Rectal smooth muscle tissue (tissue), 1 donor: ENCODE measurements around the gene NR5A1.

ENCODE experiments used
- H3K27ac ChIP-seq: one replicate; pipeline ENCODE4 v1.7.0; 2013; ENCODE audit warnings: low read depth, low read length, inconsistent platforms
- H3K27me3 ChIP-seq: one replicate; pipeline ENCODE4 v1.7.0; 2013; ENCODE audit warnings: low read length; ENCODE audit not compliant: control insufficient read depth, insufficient read depth
- H3K36me3 ChIP-seq: one replicate; pipeline ENCODE4 v1.7.0; 2013; ENCODE audit warnings: low read length; ENCODE audit not compliant: control insufficient read depth, insufficient read depth
- H3K4me1 ChIP-seq: one replicate; pipeline ENCODE4 v1.7.0; 2013; ENCODE audit warnings: low read length; ENCODE audit not compliant: control insufficient read depth, insufficient read depth
- H3K4me3 ChIP-seq: one replicate; pipeline ENCODE4 v1.7.0; 2013; ENCODE audit warnings: low read length
- H3K9ac ChIP-seq: one replicate; pipeline ENCODE4 v1.7.0; 2013; ENCODE audit warnings: low read length

Gene NR5A1

DNA sequence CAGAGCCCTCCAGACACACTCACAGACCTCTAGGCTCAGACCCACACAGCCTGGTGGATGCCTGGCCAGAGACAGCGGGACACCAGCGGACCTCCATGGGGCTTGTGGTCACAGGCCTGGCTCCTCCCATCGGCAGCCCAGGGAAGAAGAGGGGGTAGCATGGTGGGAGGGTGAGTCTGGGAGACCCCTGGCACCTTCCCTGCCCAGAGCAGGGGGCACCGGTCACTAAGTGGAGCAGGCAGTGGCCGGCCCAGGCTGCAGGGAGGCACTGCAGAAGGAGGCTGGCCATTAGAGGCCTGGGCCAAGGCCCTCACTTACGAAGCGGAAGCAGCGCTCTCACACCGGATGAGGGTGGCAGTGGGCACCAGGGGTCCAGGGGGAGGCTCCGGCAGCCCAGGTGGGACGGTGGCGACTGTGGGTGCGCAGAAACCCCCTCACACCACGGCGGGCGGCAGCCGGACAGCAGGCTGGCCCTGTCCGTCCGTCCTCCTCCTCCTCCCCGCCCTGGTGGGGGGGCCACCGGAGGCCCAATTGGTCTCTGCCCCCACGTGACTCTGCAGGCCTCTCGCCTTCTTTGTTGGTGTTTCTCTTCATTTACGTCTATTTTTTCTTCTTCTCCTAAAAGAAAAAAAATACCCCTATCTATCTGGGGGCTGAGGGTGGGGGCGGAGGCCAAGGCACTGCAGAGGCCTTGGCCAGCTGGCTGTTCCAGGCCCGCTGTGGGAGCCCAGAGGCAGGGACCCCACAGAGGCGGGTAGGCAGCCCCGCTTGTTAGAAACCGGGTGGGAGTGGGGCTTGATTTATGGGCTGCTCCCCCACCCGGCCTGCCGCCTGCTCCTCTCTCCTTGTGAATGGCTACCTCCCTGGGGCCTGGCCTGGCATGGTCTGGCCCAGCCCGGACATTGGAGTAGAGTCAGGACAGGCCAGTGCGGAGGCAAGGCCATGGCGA is at the start of gene NR5A1:
NR5A1 (minus strand) TSS at position 469 of the 949 bp plus-strand sequence. CDS start 4,004 bp downstream, outside the sequence.
- no peaks in the 10 kb centered on the region for H3K36me3 ChIP-seq
- H3K27ac ChIP-seq, result no peak within 1 kb of the TSS
- H3K4me1 ChIP-seq, result no peaks in the 10 kb centered on the region
- no peak within 1 kb of the TSS for H3K9ac ChIP-seq
- peaks cover 23% of the 10 kb centered on the region for H3K27me3 ChIP-seq
- H3K4me3 ChIP-seq, result no peak within 1 kb of the TSS

DNA sequence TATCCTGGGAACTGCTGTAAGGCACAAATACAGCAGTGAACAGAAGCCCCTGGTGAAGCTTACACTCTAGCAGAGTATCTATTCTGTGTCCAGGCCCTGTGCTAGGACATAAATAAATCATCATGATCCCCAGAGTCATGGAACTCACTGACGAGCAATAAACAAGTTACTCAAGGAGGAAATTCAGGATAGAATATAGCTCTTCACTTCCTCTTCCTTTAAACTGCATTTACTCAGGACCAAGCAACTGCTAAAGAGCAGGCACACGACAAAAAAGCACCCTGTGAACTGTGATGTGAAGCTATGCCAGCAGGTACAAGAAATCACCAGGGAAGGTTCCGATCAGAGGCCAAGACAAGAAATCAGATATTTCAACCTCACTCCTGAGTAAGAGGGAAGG is 47.8 kb upstream of the NR5A1 start:
- no peak overlapping the region for H3K4me3 ChIP-seq
- H3K27me3 ChIP-seq, result no peaks in the 10 kb centered on the region
- peaks cover 2% of the 10 kb centered on the region for H3K4me1 ChIP-seq
- no peaks in the 10 kb centered on the region for H3K36me3 ChIP-seq
- H3K27ac ChIP-seq, result no peak overlapping the region
- no peak overlapping the region for H3K9ac ChIP-seq

DNA sequence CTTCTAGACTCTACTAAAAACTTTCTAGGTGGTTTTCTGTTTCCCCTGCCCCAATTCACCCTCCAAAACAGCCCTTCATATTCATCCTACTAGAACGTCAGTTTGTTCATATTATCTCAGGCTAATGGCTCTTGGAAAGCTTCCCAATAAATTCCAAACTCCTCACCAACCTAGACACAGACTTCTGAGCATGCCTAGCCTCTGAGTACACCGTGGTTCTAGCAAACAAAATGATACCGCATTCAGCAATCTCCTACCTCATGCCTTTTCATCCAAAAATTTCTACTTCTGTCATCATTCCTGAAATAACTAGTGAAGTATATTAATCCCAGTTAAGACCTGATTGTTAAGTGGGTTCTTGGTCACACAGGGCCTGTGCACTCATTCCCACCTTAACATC is 46.5 kb upstream of the NR5A1 start:
- Histone ChIP-seq H3K27ac (no peak overlapping the region), H3K27me3 (no peaks in the 10 kb centered on the region), H3K4me3 (no peak overlapping the region), H3K36me3 (no peaks in the 10 kb centered on the region), H3K4me1 (peaks cover 2% of the 10 kb centered on the region), H3K9ac (no peak overlapping the region)

DNA sequence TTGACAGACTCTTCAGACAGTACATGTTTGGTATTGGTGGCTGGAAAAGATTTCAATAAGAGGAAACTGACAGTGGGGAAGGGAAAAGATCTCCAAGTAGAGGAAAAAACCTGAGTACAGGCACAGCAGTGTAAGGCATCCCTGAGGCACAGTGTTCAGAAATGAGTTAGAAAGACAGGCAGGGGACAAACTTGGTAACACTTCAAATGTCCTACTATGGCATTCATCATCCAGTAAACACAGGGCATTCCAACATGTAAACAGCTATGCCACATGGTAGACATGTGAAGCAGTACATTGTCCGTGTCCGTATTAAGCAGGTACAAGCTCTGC is 45.0 kb upstream of the NR5A1 start:
- Histone ChIP-seq H3K36me3 (no peaks in the 10 kb centered on the region), H3K4me3 (no peak overlapping the region), H3K9ac (no peak overlapping the region), H3K27me3 (no peaks in the 10 kb centered on the region), H3K27ac (no peak overlapping the region), H3K4me1 (peaks cover 2% of the 10 kb centered on the region)

DNA sequence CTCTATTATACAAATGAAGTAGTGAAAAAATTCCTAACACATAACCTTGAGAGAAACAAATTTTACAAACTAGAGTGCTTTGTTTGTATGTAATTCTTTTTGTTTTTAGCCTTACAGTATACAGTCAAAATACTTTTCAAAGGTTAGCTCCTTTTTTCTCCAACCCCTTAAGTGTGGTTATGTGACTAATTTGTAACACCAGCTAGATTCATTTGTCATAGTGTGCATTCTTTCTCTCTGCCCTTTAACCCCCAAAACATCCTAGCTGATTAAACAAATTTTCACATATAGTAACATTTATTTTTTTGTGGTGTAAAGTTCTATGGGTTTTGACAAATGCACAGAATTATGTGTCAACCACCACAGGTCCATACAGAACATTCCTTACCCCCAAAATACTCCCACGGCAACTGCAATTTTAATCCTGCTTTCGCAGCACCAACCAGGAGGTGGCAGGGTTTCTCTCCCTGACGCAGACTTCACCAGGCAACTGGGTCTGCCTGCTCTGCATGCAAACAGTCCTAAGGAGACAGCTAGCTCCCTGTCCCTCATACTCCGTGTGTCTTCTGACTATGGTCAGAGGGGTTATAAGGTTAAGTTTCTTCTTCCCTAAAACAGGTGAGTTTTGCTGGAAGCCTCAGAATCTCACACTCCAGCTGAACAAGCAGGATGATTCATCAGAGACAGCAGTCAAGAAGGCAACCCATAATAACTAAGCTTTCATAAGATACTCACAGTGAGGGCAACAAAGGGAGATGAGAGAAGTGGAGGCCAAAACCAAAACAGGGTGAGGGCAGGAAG is 44.5 kb upstream of the NR5A1 start:
- H3K9ac ChIP-seq, result no peak overlapping the region

DNA sequence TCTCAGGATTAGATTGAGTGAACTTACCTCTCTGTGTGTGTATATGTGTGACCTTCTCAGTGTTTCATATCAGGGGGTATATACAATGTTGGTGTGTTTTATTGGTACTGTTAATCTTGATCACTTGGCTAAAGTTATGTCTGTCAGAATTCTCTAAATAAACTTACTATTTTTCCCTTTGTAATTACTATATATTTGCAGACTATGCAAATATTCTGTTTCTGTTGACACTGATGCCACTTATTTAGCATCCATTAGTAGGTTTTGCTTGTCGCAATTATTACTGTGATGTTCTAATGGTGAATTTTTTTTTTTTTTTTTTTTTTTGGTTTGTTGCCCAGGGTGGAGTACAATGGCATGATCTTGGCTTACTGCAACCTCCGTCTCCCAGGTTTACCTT is 42.9 kb upstream of the NR5A1 start:
- Histone ChIP-seq H3K36me3 (no peaks in the 10 kb centered on the region), H3K4me3 (no peak overlapping the region)

More for the DNA sequence above, 44.5 kb upstream of the NR5A1 start:
- H3K4me1 ChIP-seq, result peaks cover 2% of the 10 kb centered on the region
- H3K27me3 ChIP-seq, result no peaks in the 10 kb centered on the region
- no peaks in the 10 kb centered on the region for H3K36me3 ChIP-seq
- H3K4me3 ChIP-seq, result no peak overlapping the region
- H3K27ac ChIP-seq, result no peak overlapping the region

DNA sequence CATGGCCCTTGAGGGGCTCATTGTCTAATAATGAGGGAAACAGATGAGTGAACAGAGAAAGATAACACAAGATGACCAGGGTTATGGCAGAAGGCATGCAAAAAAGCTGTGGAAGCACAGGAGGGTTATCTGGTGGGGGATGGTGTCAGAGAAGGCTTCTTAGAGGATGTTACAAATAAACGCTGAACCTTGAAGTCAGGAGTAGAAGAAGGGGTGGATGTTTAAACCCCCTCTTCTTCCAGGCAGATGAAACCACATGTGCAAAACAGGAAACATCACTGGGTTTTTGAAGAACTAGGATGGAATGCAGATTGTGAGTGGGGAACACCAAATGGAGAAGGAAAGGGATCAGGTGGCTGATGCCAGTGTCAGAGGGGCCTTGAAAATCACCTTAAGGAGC is 41.8 kb upstream of the NR5A1 start:
- H3K27ac ChIP-seq, result no peak overlapping the region
- H3K4me3 ChIP-seq, result no peak overlapping the region
- H3K9ac ChIP-seq, result no peak overlapping the region
- H3K27me3 ChIP-seq, result no peaks in the 10 kb centered on the region
- peaks cover 2% of the 10 kb centered on the region for H3K4me1 ChIP-seq
- H3K36me3 ChIP-seq, result no peaks in the 10 kb centered on the region

More for the DNA sequence above, 42.9 kb upstream of the NR5A1 start:
- Histone ChIP-seq H3K27me3 (no peaks in the 10 kb centered on the region), H3K4me1 (peaks cover 2% of the 10 kb centered on the region), H3K27ac (no peak overlapping the region), H3K9ac (no peak overlapping the region)

DNA sequence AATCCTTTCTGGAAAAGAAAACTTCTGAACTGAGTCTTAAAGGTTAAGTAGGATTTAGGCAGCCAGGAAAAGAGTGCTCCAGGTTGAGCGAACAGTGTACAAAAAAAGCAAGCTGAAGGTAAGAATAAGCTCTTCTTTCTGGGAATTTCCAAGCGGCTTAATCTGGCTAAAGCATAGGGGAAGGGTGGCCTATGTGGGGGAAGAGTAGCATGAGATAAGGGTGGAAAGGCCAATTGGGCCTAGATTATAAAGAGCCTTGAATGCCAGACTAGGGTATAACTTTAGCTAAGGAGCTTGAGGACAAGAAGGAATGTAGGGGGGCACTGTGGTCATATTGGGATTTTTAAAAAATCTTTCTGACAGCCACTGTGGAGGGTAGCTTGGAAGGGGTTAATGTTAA is 37.3 kb upstream of the NR5A1 start:
- Histone ChIP-seq H3K4me3 (no peak overlapping the region), H3K36me3 (no peaks in the 10 kb centered on the region), H3K27me3 (no peaks in the 10 kb centered on the region), H3K27ac (no peak overlapping the region), H3K4me1 (no peaks in the 10 kb centered on the region), H3K9ac (no peak overlapping the region)

DNA sequence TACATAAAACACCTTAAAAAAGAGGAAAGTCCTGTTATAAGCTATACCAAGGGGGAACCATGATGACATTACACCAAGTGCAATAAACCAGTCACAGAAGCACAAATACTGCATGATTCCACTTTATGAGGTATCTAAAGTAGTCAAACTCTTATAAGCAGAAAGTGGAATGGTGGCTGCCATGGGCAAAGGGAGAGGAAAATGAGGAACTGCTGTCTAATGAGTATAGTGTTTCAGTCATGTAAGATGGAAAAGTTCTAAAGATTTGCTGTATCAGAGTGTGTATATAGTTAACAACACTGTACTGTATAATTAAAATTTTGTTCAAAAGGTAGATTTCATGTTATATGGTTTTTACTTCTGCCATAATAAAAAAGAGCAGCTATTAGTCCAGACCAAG is 34.6 kb upstream of the NR5A1 start:
- Histone ChIP-seq H3K27me3 (no peaks in the 10 kb centered on the region), H3K9ac (no peak overlapping the region), H3K4me3 (no peak overlapping the region), H3K27ac (no peak overlapping the region), H3K36me3 (no peaks in the 10 kb centered on the region), H3K4me1 (no peaks in the 10 kb centered on the region)

DNA sequence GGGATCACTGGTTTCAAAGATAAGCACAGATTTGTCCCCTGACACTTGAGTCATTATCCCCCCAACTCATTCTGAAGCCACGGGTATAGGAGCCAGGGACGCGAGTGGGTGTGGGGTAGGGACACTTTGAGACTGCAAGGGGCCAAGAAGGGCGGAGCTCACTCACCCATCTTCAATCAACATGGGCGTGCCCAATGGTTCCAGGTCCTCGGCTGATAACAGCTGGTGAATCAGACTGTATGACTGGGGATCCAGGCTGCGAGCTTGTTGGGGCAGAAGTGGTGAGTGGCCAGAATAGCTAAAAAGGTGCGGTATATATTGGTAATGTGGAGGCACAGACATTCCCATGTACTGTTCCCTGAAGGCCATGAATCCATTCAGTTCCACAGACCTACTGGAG is 30.7 kb upstream of the NR5A1 start:
- Histone ChIP-seq H3K36me3 (no peaks in the 10 kb centered on the region), H3K27me3 (no peaks in the 10 kb centered on the region), H3K4me1 (no peaks in the 10 kb centered on the region), H3K27ac (no peak overlapping the region), H3K9ac (no peak overlapping the region), H3K4me3 (no peak overlapping the region)

DNA sequence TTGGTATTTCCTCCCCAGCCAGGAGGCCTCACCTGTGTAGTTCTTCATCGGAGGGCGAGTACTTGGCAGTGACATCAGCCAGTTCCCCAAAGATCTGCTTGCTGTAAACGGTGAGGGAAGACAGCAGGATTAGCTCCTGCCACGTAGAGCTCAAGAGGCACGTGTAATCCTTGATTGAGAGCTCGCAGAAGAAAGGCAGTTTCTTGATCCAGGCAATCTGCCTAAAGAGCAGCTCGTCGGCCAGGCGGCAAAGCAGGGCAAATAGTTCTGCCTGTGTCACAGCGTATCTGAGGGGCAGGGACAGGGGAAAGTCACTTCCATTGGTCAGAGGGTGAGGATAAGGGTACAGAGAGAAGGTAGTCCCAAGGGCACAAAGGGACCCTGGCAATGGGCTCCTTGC is 28.6 kb upstream of the NR5A1 start:
- Histone ChIP-seq H3K27ac (no peak overlapping the region), H3K4me3 (no peak overlapping the region), H3K36me3 (no peaks in the 10 kb centered on the region), H3K9ac (no peak overlapping the region), H3K27me3 (no peaks in the 10 kb centered on the region), H3K4me1 (no peaks in the 10 kb centered on the region)

DNA sequence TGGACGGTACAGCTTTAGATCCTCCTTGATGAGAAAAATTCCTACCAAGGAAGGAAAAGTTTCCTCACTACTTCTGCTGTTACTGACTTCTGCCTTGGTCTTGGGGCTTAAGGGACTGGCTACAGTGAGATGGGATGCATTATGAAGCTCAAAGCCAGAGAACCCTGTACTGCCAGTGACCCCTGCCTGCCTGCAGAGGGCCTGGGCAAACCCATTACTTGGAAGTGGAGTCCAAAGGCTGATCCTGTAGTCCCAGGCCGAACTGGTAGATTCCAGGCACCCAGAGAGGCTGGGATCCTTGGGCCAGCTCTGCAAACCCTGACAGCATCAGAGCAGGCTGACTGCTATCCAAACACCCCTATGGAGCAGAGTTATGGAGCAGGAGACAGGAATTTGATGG is 25.7 kb upstream of the NR5A1 start:
- H3K4me1 ChIP-seq, result no peaks in the 10 kb centered on the region
- no peak overlapping the region for H3K4me3 ChIP-seq
- H3K9ac ChIP-seq, result no peak overlapping the region
- H3K27ac ChIP-seq, result no peak overlapping the region
- no peaks in the 10 kb centered on the region for H3K27me3 ChIP-seq
- H3K36me3 ChIP-seq, result no peaks in the 10 kb centered on the region
